ENCODE results near the gene DCXR. TPM values are rescaled to one million over a fixed set of nuclear protein-coding genes. Genes with fewer than 3 reads are reported as not detected.

Gene DCXR
- polyA plus RNA-seq, 3 donors: 88.8 to 93.1 (median 90.3) TPM

GRCh38 chr17:82050152-82050760 lies 12.8 kb upstream of the DCXR start:
- H3K27me3 Mint-ChIP-seq (ENCODE audit: low read depth in 3 of 3): no peaks in the 10 kb centered on the region
- no peak for TF ChIP-seq CTCF (IDR thresholded peaks at IDR 0.05)
- peaks cover 40 to 49% of the 10 kb centered on the region in 2 donors for H3K36me3 ChIP-seq (replicated peaks in 1 of 2; ENCODE audit: control insufficient read depth in 1 of 2, insufficient read depth in 2 of 2, low read length in 2 of 2)
- H3K9ac ChIP-seq (ENCODE audit: insufficient read depth, low read length, poor library complexity, severe bottlenecking): peak overlapping the region; percentile 69
- peak overlapping the region; percentile 97 for H3K4me2 ChIP-seq (replicated peaks; ENCODE audit: extremely low read depth, low read length, poor library complexity, severe bottlenecking)
- peaks cover 19% of the 10 kb centered on the region for H3K4me1 Mint-ChIP-seq
- peaks cover 20 to 29% of the 10 kb centered on the region in 2 donors for H3K4me1 ChIP-seq (ENCODE audit: control insufficient read depth in 1 of 2, insufficient read depth in 2 of 2, low read length in 2 of 2)
- peaks cover 24% of the 10 kb centered on the region for H3K79me2 ChIP-seq (ENCODE audit: insufficient read depth, low read length)
- peaks cover 23% of the 10 kb centered on the region for H4K20me1 ChIP-seq (ENCODE audit: insufficient read depth, low read length)
- H3K36me3 Mint-ChIP-seq: peaks cover 26 to 56% of the 10 kb centered on the region in 2 donors
- no peak for DNase-seq
- no peak overlapping the region for H3K27ac ChIP-seq (ENCODE audit: low read depth in 1 of 2, low read length in 2 of 2)
- intact Hi-C loops (cut with micrococcal nuclease): loop anchor here in 1 of 2 donors (5.0 kb wide), 1 partner anchor 47 kb away; the partner anchor contains the start of gene FASN
- H3K9me3 Mint-ChIP-seq: no peaks in the 10 kb centered on the region
- H3K4me3 ChIP-seq (replicated peaks in 1 of 3; ENCODE audit: low read depth in 2 of 3, low read length in 3 of 3): peak overlapping the region in 1 of 3 experiments; percentile 88
- H3K27ac Mint-ChIP-seq: peak overlapping the region in 2 of 7 donors; percentile 12 to 25
- H3K9me3 ChIP-seq (replicated peaks in 1 of 2; ENCODE audit: control insufficient read depth in 1 of 2, insufficient read depth in 1 of 2, low read length in 2 of 2): no peaks in the 10 kb centered on the region
- H3K27me3 ChIP-seq (ENCODE audit: control insufficient read depth in 2 of 2, insufficient read depth in 2 of 2, low read length in 2 of 2): no peaks in the 10 kb centered on the region
- H2AFZ ChIP-seq (ENCODE audit: insufficient read depth, low read depth, low read length, poor library complexity, severe bottlenecking): no peak overlapping the region
- H3K4me3 Mint-ChIP-seq: peak overlapping the region; percentile 85 to 94
- 95% methylated on average over 24 of the region's 28 CpGs for WGBS (ENCODE audit: insufficient coverage)

DNA sequence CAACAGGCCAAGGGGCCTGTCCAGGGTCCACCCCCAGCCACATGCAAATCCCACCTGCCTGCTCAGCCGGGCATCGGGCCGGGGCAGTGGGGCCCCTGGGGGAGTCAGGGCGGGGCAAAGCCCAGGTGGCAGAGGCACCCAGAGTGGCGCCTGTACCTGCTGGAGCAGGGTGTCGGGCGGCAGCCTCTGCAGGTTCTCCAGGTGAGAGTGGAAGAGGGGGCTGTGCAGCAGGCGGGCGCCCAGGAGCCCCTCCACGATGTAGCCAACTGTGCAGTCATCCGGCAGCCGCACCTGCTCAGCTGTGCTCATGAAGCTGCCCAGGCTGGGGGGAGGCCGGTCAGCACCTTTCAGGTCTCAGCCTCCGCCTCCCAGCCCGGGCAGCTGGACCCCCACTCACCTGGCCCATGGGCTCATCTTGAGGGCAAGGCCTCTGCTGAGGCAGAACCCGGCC lies 12.0 kb upstream of the DCXR start:
- H3K4me1 ChIP-seq (ENCODE audit: control insufficient read depth in 1 of 2, insufficient read depth in 2 of 2, low read length in 2 of 2): peaks cover 20 to 29% of the 10 kb centered on the region in 2 donors
- H3K27ac ChIP-seq (ENCODE audit: low read depth in 1 of 2, low read length in 2 of 2): no peak overlapping the region
- H3K27me3 ChIP-seq (ENCODE audit: control insufficient read depth in 2 of 2, insufficient read depth in 2 of 2, low read length in 2 of 2): no peaks in the 10 kb centered on the region
- H3K4me3 ChIP-seq (replicated peaks in 1 of 3; ENCODE audit: low read depth in 2 of 3, low read length in 3 of 3): no peak overlapping the region
- Mint-ChIP-seq H3K36me3 (peaks cover 19 to 49% of the 10 kb centered on the region in 2 donors), H3K9me3 (no peaks in the 10 kb centered on the region), H3K4me1 (peaks cover 19% of the 10 kb centered on the region), H3K27me3 (ENCODE audit: low read depth in 3 of 3) (no peaks in the 10 kb centered on the region), H3K27ac (no peak overlapping the region), H3K4me3 (no peak overlapping the region)
- peaks cover 33 to 42% of the 10 kb centered on the region in 2 donors for H3K36me3 ChIP-seq (replicated peaks in 1 of 2; ENCODE audit: control insufficient read depth in 1 of 2, insufficient read depth in 2 of 2, low read length in 2 of 2)
- intact Hi-C loops (cut with micrococcal nuclease): no loop called here
- TF ChIP-seq CTCF (IDR thresholded peaks at IDR 0.05): no peak
- peaks cover 23% of the 10 kb centered on the region for H4K20me1 ChIP-seq (ENCODE audit: insufficient read depth, low read length)
- no peaks in the 10 kb centered on the region for H3K9me3 ChIP-seq (replicated peaks in 1 of 2; ENCODE audit: control insufficient read depth in 1 of 2, insufficient read depth in 1 of 2, low read length in 2 of 2)
- 97% methylated on average over 11 of the region's 16 CpGs for WGBS (ENCODE audit: insufficient coverage)
- no peak overlapping the region for H3K9ac ChIP-seq (ENCODE audit: insufficient read depth, low read length, poor library complexity, severe bottlenecking)
- DNase-seq: no peak
- no peak overlapping the region for H3K4me2 ChIP-seq (replicated peaks; ENCODE audit: extremely low read depth, low read length, poor library complexity, severe bottlenecking)
- peaks cover 24% of the 10 kb centered on the region for H3K79me2 ChIP-seq (ENCODE audit: insufficient read depth, low read length)
- H2AFZ ChIP-seq (ENCODE audit: insufficient read depth, low read depth, low read length, poor library complexity, severe bottlenecking): no peak overlapping the region
